ENCODE results near the gene NCK2.

- TF ChIP-seq CTCF (IDR thresholded peaks at IDR 0.05) (no peak), POLR2A (IDR thresholded peaks at IDR 0.05) (no peak)
These were observed 152.1 kb downstream of the NCK2 start for GRCh38 chr2:105896765-105897163.

Measured in body of pancreas (tissue), 4 donors.